GM12865 (cell line): ENCODE data around the gene B3GNT9.
A peak's percentile ranks its signal among the peaks of the same experiment; 100 is the strongest.

ENCODE experiments used
- DNase-seq: peaks from one replicate; pipeline ENCODE4 v3.0.0; 2010; ENCODE audit warnings: low read depth
- H3K4me3 ChIP-seq: 2 replicates; pipeline ENCODE4 v1.5.1; 2011; ENCODE audit warnings: mild to moderate bottlenecking, low read depth, low read length, control low read depth
- CTCF ChIP-seq: IDR thresholded peaks from 2 replicates; pipeline ENCODE4 v1.5.1; 2011; ENCODE audit warnings: low read length, control low read depth, low read depth, inconsistent platforms; ENCODE audit not compliant: insufficient read depth; ENCODE audit errors: missing control alignments

Gene B3GNT9

GRCh38 chr16:67186550-67186950 is 35.8 kb upstream of the B3GNT9 start:
- no peak for TF ChIP-seq CTCF
- DNase-seq, result no peak
- H3K4me3 ChIP-seq, result no peak overlapping the region

GRCh38 chr16:67185651-67186134 is 34.9 kb upstream of the B3GNT9 start:
- DNase-seq, result no peak
- H3K4me3 ChIP-seq, result no peak overlapping the region
- TF ChIP-seq CTCF, result no peak

- DNase-seq, result peak; percentile 86
- H3K4me3 ChIP-seq, result no peak overlapping the region
These were observed 34.3 kb upstream of the B3GNT9 start for GRCh38 chr16:67184995-67185650.

GRCh38 chr16:67184453-67184994 is 33.7 kb upstream of the B3GNT9 start:
- peak overlapping the region; percentile 75 for H3K4me3 ChIP-seq
- TF ChIP-seq CTCF, result no peak
- DNase-seq, result no peak

More at GRCh38 chr16:67184995-67185650, 34.3 kb upstream of the B3GNT9 start:
- TF ChIP-seq CTCF, result peak; percentile 86

GRCh38 chr16:67183627-67184452 is 33.0 kb upstream of the B3GNT9 start, which contains the start of gene MATCAP1:
Gene MATCAP1, minus strand, starts transcription at chr16:67183963. Its CDS starts 3,353 bp downstream, at chr16:67180610.
- DNase-seq, result peak; percentile 97
- H3K4me3 ChIP-seq, result peak within 1 kb of the TSS; percentile 75
- no peak for TF ChIP-seq CTCF

GRCh38 chr16:67183284-67183626 is 32.5 kb upstream of the B3GNT9 start:
- peak overlapping the region; percentile 75 for H3K4me3 ChIP-seq
- no peak for DNase-seq
- no peak for TF ChIP-seq CTCF
